GM18867 (cell line): ENCODE results near the gene BICD2.

Experiments used
- ATAC-seq: cut with Tn5 transposase; IDR thresholded peaks from one replicate; pipeline ENCODE4 v1.9.1; 2021; ENCODE audit warnings: mild to moderate bottlenecking, moderate library complexity; ENCODE audit not compliant: unreplicated experiment

Gene BICD2

DNA sequence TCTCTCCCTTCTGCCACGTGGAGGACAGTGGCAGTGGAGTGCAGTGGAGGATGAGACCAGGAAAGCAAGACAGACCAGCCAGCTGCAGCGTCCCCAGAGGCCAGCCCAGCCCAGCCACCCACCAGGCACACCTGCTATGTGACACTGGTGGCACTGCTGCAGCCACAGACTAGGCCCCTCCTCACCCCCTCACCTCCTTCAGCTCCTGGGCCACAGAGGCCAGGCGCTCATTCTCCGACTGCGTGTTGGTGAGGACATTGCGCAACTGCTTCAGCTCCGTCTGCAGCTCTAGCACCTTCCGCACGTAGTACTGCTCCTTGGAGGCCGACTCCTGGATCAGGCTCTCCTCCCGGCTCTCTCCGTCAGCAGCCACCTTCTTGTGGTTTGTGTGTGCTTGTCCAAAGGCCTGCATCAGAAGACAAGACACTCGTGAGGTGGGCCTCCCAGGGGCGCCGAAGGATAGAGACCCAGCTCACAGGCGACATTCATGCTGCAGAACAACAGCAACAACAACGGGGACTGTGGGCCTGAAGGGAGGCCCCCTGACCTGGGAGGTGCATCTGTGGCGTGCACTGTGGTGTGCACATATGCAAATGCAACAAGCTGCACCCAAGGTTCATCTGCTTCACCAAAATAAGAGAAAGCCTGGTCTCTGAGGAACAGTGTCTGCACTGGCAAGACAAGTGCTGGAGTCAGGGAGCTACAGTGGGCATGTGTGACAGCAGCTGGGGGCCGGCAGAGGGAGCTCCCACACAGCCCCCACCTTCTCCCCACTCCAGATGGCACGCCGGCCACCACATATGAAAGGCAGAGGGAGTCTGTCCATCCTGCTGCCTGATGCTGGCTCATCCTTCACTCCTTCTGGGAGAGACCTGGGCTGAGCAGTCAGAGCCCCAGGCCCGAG lies 35.5 kb downstream of the BICD2 start:
- ATAC-seq: peak; percentile 86

DNA sequence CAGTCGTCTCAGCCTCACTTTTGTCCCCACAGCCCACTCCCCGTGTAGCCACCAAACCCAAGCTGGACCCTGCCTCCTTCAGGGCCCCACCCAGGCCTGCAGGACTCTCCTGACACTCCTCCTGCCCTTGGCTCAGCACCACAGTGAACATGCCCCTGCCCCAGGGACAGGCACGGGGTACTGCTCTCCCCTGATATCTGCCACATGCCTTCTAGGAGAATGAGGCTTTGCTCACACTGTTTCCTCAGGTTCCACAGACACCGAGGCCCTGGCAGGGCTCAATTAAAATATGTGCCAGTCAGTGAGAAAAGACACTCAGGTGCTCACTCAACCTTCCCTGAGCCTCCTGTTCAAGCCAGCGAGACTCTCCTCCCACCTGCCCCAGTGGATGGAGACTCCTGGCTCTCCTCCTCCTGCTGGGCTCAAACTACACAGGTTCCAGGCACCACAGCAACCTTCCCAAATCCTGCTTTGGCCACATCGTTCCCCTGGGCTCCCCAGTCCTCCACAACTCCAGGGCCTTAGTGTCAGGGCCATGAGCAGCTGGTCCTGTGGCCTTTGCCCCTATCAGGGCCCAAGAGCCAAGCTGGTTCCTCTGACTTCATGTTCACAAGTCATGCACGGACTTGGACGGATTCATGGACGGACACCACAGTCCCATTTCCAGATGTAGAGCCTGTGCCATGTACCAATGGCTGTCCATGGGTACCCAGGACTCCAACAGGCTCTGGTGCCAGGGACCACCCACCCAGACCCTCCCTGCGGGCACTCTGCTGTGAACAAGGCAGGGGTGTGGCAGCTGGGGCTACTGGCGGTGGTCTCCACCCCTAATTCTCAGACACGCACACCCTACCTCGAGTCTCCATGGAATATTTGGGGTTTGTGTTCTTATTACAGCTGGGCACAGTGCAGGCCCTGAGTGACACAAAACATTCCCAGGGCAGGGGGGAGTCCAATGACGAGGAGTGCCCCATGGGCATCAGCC lies 36.6 kb downstream of the BICD2 start:
- ATAC-seq: no peak

DNA sequence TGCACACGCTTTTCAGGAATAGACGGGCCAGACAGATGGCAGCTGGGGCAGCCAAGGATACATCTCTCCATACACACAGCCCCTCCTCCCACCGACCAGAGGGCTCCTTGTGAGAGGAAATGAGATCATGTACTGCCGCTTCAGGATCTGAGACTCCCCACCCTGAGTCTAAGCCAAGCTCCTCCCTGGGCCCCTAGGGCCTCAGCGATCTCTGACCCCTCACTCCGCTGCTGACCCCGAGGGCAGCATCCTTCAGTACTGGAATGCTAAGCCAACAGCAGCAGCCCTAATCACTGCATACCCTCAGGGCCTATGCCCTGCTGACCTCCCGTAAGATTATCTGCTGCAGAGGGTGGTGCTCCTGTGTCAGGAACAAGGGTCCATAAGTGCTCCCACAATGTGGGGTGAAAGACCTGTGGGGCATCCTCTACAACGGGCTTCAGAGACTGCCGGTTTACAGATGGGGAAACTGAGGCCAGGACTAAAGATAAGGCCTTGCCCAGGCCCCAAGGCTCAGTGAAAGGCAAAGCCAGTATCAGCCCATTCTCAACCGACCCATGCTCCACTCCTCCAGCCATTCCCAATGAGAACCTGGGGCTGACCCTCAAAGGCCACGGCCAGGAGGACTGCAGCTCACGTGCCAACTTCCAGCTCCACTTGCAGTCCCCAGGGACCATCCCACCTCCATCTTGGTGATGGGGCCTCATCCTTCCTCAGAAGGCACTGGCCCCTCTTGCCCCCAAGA lies 37.5 kb downstream of the BICD2 start:
- no peak for ATAC-seq

DNA sequence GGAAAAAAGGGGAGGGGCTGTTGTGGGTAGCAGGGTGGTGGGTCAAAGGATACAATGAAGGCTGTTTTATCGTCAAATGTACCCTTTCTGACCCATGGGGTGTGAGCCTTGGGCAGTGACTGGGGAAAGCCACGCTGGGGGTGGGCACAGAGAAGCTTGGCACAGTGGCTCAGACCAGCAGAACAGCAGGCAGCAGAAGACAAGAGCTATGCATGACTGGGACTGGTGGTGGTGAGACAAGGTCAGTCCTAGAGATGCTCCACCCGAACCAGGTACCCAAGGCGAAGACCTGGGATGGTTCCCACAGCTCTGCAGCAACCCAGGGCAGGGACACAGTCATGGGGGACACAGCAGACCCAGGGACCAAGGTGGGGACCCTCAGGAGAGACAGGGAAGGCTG lies 38.3 kb downstream of the BICD2 start:
- no peak for ATAC-seq

DNA sequence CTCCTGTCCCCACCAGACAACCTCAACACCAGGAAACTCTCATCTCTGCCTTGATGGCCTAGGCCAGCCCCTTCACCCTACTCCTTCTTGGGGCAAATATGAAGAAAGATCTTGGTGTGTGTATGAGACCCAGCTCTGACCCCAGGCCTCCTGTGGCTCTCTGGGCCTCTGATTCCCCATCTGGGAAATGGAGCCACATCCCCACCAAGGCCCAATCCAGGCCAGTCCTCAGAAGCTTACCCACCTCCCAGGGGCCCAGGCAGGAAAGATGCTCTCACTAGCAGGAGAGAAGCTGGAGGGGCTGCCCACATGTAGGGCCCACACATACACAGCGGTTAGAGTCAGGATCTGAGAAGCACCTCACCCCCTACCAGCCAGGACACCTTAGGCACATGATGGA lies 38.9 kb downstream of the BICD2 start:
- no peak for ATAC-seq

DNA sequence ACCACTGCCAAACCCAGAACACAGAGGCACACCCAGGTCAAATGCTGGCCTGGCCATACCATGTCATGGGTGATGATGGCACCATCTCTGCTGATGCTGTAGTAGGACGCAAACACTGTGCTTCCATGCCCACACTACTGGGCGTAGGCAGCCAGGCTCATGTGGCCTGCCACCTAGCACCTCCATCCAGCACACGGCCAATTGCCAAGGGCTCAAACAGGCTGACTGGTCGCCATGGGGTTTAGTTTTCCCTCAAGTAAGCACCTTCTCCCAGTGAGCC lies 39.4 kb downstream of the BICD2 start:
- ATAC-seq: no peak

DNA sequence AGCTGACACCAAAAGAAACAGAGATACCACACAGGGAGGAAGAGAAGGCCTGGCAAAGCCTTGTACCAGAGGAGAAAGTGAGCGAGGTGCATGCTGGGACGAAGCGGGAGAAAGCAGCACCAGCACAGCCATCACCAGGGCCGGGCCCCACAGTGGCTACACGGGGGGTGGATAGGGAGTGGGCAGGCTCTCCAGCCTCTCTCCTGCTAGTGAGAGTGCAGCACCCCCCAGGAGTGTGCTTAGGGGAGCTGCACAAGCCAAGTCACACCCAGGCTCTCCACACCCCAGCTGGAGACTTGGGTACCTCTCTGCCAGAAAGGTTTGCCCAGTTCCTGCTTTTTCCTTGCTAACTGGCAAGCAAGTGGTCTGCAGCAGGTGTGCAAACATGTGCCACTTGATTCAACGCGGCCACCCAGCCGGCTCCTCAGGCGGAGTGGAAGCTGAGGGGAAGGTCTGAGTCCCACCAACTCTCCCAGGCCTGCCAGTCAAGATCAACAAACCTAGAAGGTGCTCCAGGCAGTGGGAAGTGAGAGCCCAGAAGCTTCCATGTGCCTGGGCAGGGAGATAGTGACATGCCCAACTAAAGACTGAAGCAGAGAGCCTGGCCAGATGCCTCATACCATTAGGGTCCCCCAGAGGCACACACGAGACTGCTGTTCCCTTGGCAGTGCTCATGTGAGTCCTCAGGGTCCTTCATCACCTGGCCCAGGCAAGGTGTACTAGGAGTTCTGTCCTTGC lies 39.9 kb downstream of the BICD2 start:
- ATAC-seq: no peak

DNA sequence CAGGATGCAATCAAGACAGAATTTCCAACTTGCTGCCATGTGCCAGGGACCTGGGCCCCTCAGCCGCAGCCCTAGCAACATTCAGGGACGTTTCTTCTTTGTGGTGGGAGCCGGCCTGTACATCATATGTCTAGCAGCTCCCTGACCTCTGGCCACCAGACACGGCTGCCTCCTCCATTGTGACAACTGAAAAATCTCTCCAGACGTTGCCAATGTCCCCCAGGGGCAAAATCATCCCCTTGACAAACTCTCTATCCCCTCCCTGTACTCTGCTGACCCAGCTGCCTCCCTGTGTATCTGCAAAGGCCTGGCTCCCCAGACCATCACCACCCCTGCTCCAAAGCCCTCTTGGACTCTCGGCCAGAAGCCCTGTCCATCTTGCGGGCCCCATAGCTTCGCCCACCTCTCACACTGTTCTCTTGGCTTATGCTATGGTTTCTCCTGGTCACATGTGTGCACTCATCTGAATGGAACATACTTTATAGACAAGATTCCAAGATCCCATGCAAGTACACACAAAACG lies 40.8 kb downstream of the BICD2 start:
- no peak for ATAC-seq

DNA sequence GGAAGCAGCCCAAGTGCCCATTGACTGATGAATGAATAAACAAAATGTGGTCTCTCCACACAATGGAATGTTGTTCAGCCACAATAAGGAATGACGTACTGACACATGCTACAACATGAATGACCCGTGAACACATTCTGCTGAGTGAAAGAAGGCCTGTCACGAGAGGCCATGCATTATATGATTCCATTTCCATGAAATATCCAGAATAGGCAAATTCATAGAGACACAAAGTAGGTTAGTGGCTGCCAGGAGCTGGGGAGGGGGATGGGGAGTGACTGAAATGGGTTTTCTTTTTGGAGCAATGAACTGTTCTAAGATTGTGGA lies 41.4 kb downstream of the BICD2 start:
- no peak for ATAC-seq

DNA sequence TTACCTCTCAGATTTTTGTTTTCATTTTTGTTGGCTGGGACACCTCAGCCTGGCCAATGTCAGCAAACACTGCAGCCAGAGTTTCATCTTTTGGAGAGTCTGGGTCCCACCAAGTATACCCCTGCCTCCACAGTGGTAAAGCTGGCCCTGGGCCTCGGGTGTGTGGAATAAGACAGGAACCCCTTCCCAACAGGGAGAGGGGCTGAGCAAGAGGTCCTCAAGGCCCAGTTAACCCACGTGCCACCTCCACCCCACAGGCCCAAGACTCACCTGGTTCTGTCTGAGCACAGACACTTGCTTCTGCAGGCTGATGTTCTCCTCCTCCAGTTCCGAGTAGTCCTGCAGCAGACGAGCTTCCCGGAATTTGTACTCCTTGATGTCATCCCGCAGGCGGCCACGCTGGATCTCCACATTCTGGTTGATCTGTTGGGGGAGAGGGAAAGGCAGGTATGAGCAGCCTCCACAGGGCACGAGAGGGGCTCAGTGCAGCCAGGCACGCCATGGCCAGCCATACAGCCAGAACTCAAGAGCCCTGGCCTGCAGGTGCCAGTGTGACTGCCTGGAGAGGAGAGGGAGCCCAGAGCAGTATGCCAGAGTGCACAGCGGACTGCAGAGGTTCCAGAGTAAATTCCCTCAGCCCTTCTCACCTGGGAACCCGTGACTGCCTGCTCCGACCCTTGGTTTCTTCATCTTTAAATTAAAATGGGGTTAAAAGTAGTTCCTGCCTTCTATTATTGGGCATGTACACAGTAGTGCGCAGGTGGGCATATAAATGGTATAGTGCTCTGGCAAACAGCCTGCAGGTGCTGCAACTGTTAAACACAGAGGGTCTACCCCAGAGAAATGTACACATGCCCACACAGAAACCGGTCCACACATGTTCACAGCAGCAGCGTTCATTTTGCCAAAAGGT lies 42.0 kb downstream of the BICD2 start:
- ATAC-seq: no peak

DNA sequence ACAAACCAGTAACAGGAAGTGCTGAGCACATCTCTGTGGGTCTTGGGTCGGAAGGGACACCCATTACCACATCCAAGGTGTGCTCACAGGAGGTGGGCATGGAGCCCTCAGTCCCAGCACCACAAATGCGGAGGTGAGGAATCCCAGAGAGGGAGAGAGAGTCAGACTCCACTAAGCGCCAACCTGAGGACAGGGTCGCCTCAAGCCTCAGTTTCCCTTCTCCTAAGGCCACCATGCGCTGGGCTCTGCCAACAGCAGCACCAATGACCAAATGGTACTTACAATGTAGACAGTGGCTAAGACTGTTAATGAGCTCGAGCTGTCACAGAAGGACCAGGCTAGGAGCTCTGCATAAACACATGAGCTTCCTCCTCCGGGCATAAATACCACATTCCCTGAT lies 43.1 kb downstream of the BICD2 start:
- no peak for ATAC-seq

DNA sequence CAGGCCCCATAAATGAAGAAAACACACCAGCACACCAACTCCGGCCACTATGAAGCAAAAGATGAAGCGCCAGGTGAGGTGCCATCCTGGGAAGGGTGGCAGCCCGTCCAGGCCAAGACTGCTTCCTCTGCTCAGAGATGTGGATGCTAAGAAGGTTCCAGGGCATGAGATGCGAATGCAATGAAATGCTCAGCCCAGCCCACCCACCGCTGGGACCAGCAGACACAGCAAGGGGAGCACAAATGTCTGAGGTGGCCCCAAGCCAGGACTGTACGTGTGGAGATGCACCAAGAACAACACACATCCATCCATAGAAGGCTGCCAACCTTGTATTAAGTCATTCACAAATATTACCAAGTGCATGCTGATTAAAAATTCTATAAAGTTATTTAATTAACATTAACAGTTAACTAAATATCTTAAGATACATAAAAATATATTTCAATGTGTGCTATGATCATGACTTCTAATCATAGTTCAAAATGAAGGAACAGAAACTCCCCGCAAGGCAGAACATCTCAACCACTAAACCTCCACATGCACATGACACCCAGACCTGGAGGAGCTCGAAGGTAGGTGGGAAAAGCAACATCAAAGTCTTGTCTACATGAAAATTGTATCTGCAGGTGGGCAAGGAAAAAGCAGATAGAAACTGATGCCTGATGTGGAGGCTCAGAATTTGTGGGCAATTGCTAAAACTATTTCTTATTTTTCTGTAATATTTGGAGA lies 43.7 kb downstream of the BICD2 start:
- no peak for ATAC-seq

DNA sequence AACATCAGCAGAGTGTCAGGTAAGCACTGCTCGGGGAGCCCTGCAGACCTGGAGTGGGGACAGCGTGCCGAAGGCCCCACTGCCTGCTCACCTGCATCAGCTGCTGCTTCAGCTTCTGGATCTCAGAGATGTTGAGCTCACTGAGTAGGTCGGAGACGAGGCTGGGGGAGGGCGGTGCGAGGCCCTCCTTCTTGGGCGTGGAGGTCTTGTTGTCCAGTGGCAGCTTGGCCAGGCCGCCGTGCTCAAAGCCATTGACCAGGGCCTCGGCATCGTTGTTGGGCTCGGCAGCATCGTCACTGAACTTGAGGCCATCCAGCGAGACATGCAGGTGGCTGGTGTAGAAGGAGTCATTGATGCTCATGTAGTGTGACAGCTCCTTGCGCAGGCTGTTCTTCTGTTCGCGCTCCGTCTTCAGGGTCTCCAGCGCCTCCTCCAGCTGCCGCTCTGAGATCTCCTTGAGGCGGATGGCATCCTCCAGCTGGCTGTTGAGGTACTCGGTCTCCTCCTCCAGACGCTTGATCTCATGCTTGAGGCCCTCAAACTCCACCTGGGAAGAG lies 44.3 kb downstream of the BICD2 start:
- no peak for ATAC-seq

DNA sequence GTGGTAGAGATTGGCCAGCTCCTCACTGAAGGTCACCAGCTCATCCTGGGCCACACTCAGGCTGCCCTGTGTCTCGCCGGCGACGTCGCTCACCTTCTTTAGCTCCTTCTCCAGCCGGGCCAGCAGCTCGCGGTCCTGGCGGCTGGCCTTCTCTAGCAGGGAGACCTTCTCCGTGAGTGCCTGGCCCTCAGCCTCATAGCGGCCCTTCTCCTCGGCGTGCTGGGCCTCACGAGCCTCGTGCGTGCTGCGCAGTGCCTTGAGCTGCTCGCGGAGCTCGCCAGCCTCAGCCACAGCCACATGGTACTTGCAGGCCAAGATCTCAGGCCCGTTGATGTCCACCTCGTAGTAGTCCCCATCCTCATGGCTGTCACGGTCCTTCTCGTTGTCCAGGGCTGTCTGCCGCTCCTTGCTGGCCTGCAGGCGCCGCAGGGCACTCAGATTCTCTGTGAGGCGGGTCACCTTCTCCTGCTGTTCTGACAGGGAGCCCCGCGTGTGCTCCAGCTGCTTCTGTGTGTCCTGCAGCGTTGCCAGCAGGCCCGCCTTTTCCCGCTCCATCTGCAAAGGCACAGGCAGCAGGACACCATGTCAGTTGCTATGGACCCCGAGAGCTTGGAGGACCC lies 45.5 kb downstream of the BICD2 start:
- no peak for ATAC-seq

DNA sequence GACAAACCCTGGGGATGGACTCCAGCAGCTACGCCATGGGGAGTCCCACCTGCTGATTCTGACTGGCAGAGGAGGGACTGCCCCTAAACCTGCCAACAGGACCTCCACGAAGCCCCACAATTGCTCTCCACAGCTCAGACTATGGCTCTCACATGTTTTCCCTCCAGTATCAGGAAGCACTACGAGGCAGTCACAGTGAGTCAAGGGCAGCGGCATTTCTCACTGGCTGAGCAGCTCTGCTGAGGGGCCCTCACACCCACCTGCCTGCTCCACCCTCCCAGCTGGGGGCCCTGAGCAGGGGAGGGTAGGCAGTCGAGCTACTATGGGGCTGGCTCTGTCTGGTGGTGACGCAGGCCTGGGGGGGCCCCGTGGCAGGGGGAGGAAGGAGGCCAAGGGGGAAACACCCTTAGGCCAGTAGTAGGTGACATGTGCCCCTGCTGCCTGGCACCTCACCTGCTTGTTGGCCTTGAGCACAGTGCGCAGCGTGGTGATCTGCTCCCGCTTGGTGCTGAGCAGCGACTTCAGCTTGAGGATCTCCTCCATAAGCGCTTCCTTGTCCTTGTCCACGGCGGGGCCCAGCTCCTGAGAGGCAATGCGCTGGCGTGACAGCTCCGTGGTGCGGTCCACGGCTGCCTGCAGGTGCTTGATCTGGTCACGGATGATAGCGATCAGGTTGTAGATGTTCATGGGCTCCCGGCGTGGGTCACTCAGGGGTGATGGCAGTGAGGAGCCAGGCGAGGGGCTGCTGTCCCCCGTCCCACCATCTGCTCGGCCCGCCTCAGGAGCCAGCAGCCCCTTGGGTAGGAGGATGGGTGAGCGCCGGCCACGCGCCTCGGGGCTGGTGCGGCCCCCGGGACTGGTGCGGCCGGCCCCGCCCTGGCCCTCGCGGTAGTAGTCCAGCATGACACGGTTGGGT lies 46.3 kb downstream of the BICD2 start:
- ATAC-seq: no peak

DNA sequence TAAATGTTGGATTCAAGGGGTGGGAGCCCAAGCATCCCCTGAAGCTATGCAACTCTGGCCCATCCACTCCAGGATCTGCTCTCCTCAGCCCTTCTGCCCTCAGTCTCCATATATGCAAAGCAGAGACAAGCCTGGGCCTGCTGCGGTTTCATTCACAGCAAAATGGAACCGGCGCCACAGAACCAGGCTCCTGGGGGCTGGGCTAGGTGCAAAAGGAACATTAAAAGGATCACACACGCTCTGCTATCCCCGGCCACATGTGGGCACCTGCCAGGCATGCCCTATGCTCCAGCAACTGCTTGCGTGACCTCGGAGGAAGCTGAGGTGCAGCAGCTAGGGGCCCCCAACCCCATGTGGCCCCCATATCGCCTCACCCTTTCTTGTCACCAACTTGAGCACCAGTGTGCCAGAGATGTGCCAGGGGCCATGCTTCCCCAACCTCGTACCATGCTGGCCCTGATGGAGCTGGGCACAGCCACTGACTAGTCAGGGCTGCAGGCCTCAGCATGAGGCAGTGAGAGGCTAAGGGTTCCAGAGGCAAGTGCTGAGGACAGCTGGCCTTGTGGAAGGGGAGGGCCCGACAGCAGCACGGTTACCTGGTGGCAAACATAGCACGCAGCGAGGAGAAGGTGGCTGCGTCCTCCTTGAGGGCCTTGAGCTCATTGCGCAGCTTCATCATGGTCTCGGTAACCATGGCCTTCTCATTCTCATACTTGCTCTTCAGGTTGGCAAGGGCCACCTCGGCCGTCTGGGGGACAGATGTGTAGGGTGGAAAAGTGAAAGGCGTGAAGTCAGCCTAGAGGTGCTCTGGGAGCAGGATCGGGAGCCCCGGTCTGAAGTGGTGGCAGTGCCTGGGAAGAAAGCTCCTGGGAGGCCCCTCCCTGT lies 47.2 kb downstream of the BICD2 start:
- peak; percentile 58 for ATAC-seq
